Natural killer cell (primary cell): ENCODE data around the gene NYNRIN. TPM values are rescaled to one million over a fixed set of nuclear protein-coding genes. Genes with fewer than 3 reads are reported as not detected.

Source experiments
- ATAC-seq, 3 donors: fragments of 150-1000 bp in 2 of 3; fragments of 200-7000 bp in 1 of 3; cut with Tn5 transposase; 1 replicate in 1 of 3; 2 replicates in 2 of 3; pipeline ENCODE4 v1.10.0; 2021; ENCODE audit warnings: mild to moderate bottlenecking in 2 of 3, moderate library complexity in 2 of 3
- DNase-seq, 2 donors: peaks; one replicate each; pipeline versions ENCODE4 v3.0.0 to v3.0.0-alpha.2; 2013 to 2021; ENCODE audit warnings: mixed read lengths in 1 of 2
- H3K27ac ChIP-seq: one replicate; pipeline ENCODE4 v1.5.1; 2013; ENCODE audit warnings: mild to moderate bottlenecking, low read length
- H3K27me3 ChIP-seq: one replicate; pipeline ENCODE4 v1.6.1; 2013; ENCODE audit warnings: low read length; ENCODE audit not compliant: control insufficient read depth, insufficient read depth
- H3K36me3 ChIP-seq: one replicate; pipeline ENCODE4 v1.6.1; 2013; ENCODE audit warnings: low read length; ENCODE audit not compliant: control insufficient read depth, insufficient read depth
- H3K4me1 ChIP-seq: one replicate; pipeline ENCODE4 v1.6.1; 2013; ENCODE audit warnings: low read length; ENCODE audit not compliant: control insufficient read depth, insufficient read depth
- H3K4me3 ChIP-seq: one replicate; pipeline ENCODE4 v1.5.1; 2013; ENCODE audit warnings: low read length
- H3K9me3 ChIP-seq: one replicate; pipeline ENCODE4 v1.6.1; 2013; ENCODE audit warnings: low read length; ENCODE audit not compliant: control insufficient read depth, insufficient read depth
- H3K27ac Mint-ChIP-seq, 2 donors: one replicate each; pipeline ENCODE4 v1.8.0; 2022; ENCODE audit warnings: mild to moderate bottlenecking in 2 of 2, mixed read lengths in 2 of 2, moderate library complexity in 1 of 2
- H3K27me3 Mint-ChIP-seq, 2 donors: one replicate each; pipeline ENCODE4 v1.8.0; 2022; ENCODE audit warnings: low read depth in 2 of 2, mixed read lengths in 2 of 2
- H3K36me3 Mint-ChIP-seq: one replicate; pipeline ENCODE4 v1.8.0; 2022; ENCODE audit warnings: mixed read lengths
- H3K4me1 Mint-ChIP-seq, 2 donors: one replicate each; pipeline ENCODE4 v1.8.0; 2022; ENCODE audit warnings: mixed read lengths in 2 of 2
- H3K4me3 Mint-ChIP-seq: one replicate; pipeline ENCODE4 v1.8.0; 2022; ENCODE audit warnings: mild to moderate bottlenecking, moderate library complexity, mixed read lengths
- H3K9me3 Mint-ChIP-seq, 2 donors: one replicate each; pipeline ENCODE4 v1.8.0; 2022; ENCODE audit warnings: mixed read lengths in 2 of 2
- WGBS: methylation state at CpG from one replicate; pipeline ENCODE4 v1.1.7; 2013; ENCODE audit warnings: missing lambda C conversion rate; ENCODE audit not compliant: insufficient coverage; 5-methylcytosine and 5-hydroxymethylcytosine counted together
- intact Hi-C: fragments of 100-400 bp; cut with micrococcal nuclease; formaldehyde crosslinking; loops from one replicate; pipeline ENCODE4 v1.14.2; 2022
- total RNA-seq, 4 donors: library from RNA; stranded (reverse); fragments of 120-200 nt in 1 of 4; gene quantifications; one replicate each; pipeline versions ENCODE4 v1.2.3 to v1.2.4, GENCODE V29; 2013 to 2022
- TF ChIP-seq, protein P1 (sequence below): fragments of 200-600 bp; IDR thresholded peaks from one replicate; pipeline ENCODE4 v1.8.0; 2022; ENCODE audit warnings: antibody characterized with exemption

Gene NYNRIN
- total RNA-seq, 3 donors from 2014 or later (not counting 1 experiment from before 2014, with no cell fraction given), result 0.23 to 0.53 (median 0.42) TPM

- Histone ChIP-seq H3K9me3 (peaks cover 5% of the 10 kb centered on the region), H3K4me1 (no peaks in the 10 kb centered on the region), H3K27me3 (no peaks in the 10 kb centered on the region), H3K36me3 (no peaks in the 10 kb centered on the region), H3K27ac (no peak overlapping the region), H3K4me3 (no peak overlapping the region)
- DNase-seq (no peak), ATAC-seq (no peak)
- 93% methylated on average over 1 of the region's 1 CpG for WGBS
- Mint-ChIP-seq H3K27ac (no peak overlapping the region), H3K4me1 (peaks cover 0 to 7% of the 10 kb centered on the region in 2 donors), H3K4me3 (no peak overlapping the region), H3K9me3 (no peaks in the 10 kb centered on the region), H3K36me3 (no peaks in the 10 kb centered on the region), H3K27me3 (no peaks in the 10 kb centered on the region)
- TF ChIP-seq, protein P1, sequence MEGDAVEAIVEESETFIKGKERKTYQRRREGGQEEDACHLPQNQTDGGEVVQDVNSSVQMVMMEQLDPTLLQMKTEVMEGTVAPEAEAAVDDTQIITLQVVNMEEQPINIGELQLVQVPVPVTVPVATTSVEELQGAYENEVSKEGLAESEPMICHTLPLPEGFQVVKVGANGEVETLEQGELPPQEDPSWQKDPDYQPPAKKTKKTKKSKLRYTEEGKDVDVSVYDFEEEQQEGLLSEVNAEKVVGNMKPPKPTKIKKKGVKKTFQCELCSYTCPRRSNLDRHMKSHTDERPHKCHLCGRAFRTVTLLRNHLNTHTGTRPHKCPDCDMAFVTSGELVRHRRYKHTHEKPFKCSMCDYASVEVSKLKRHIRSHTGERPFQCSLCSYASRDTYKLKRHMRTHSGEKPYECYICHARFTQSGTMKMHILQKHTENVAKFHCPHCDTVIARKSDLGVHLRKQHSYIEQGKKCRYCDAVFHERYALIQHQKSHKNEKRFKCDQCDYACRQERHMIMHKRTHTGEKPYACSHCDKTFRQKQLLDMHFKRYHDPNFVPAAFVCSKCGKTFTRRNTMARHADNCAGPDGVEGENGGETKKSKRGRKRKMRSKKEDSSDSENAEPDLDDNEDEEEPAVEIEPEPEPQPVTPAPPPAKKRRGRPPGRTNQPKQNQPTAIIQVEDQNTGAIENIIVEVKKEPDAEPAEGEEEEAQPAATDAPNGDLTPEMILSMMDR, result no peak
- intact Hi-C loops, result no loop called here
Measured at GRCh38 chr14:24458736-24459135, 59.9 kb downstream of the NYNRIN start.

- Histone ChIP-seq H3K4me3 (no peak overlapping the region), H3K9me3 (peaks cover 5% of the 10 kb centered on the region), H3K4me1 (no peaks in the 10 kb centered on the region), H3K27ac (no peak overlapping the region), H3K27me3 (no peaks in the 10 kb centered on the region), H3K36me3 (no peaks in the 10 kb centered on the region)
- DNase-seq, result no peak
- H3K27me3 Mint-ChIP-seq, result no peaks in the 10 kb centered on the region
- intact Hi-C loops, result no loop called here
- WGBS, result 94% methylated on average over 3 of the region's 3 CpGs
- no peak overlapping the region for H3K27ac Mint-ChIP-seq
- no peaks in the 10 kb centered on the region for H3K36me3 Mint-ChIP-seq
- no peak overlapping the region for H3K4me3 Mint-ChIP-seq
- peaks cover 2 to 7% of the 10 kb centered on the region in 2 donors for H3K4me1 Mint-ChIP-seq
- TF ChIP-seq, protein P1, result no peak
- no peak for ATAC-seq
- H3K9me3 Mint-ChIP-seq, result no peaks in the 10 kb centered on the region
Measured at GRCh38 chr14:24459331-24459730, 60.5 kb downstream of the NYNRIN start.

GRCh38 chr14:24461336-24461735 lies 62.5 kb downstream of the NYNRIN start:
- H3K4me3 Mint-ChIP-seq, result no peak overlapping the region
- Histone ChIP-seq H3K9me3 (peaks cover 5% of the 10 kb centered on the region), H3K4me3 (no peak overlapping the region), H3K36me3 (no peaks in the 10 kb centered on the region), H3K27me3 (no peaks in the 10 kb centered on the region), H3K27ac (no peak overlapping the region), H3K4me1 (peaks cover 4% of the 10 kb centered on the region)
- no peaks in the 10 kb centered on the region for H3K27me3 Mint-ChIP-seq
- intact Hi-C loops, result no loop called here
- H3K9me3 Mint-ChIP-seq, result no peaks in the 10 kb centered on the region
- H3K4me1 Mint-ChIP-seq, result peaks cover 6 to 11% of the 10 kb centered on the region in 2 donors
- H3K27ac Mint-ChIP-seq, result no peak overlapping the region
- DNase-seq, result no peak
- ATAC-seq, result no peak
- H3K36me3 Mint-ChIP-seq, result no peaks in the 10 kb centered on the region
- TF ChIP-seq, protein P1, result no peak
